ENCODE measurements around the gene ELL2. TPM values are rescaled to one million over a fixed set of nuclear protein-coding genes. Genes with fewer than 3 reads are reported as not detected.
"Not testable (repeated sequence)": the region's sequence is repeated elsewhere in the genome, so short reads cannot be mapped to it uniquely, and the experiment has no call there.

ELL2 gene
- polyA plus RNA-seq, 2 donors = 29.1 to 39.6 TPM

DNA sequence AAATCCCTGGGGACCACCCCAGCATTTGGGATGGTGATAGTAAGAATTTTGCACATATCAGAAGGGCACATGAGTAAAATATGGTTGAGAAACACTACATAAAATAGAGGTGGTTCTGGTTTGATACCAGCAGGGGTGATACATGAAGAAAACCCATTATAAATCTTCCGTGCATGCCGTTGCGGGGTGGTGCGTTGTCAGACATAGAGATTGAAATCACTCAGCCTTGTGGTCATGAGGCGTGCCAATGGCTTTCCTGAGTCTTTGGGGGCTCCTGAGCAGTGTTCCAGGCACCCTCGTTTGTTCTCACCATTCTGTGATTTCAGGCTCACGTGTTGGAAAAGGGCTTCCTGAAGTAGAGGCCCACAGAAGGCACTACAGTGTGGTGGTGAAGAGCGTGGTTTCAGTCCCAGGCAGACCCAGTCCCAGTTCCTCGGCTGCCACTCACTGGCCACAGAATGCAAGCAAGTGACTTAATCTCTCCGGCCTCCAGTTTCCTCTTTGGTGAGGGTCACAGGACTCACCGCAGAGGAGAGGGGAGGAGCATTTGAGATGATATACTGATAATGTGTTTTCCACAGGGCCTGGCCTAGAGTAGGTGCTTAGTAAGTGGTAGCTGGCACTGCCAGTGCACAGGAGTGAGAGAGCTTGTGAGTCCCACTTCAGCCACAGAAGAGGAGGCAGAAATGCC lies 118.7 kb downstream of the ELL2 start:
- Histone ChIP-seq H3K4me1 (ENCODE audit: control insufficient read depth in 2 of 2, insufficient read depth in 2 of 2, low read length in 1 of 2) (no peaks in the 10 kb centered on the region), H3K4me3 (ENCODE audit: low read depth in 1 of 2, low read length in 2 of 2) (no peak overlapping the region), H3K27ac (ENCODE audit: low read depth in 2 of 2, low read length in 1 of 2) (peak overlapping the region in 1 of 2 donors; percentile 1), H3K9me3 (ENCODE audit: control insufficient read depth in 2 of 2, insufficient read depth in 1 of 2, low read depth in 1 of 2, low read length in 1 of 2) (no peaks in the 10 kb centered on the region), H3K36me3 (ENCODE audit: control insufficient read depth in 2 of 2, insufficient read depth in 2 of 2, low read length in 1 of 2) (no peaks in the 10 kb centered on the region), H3K27me3 (ENCODE audit: control insufficient read depth in 1 of 2, insufficient read depth in 2 of 2, low read length in 2 of 2) (no peaks in the 10 kb centered on the region)
- 69 to 70% methylated on average over 11 of the region's 11 CpGs for WGBS, 2 donors

DNA sequence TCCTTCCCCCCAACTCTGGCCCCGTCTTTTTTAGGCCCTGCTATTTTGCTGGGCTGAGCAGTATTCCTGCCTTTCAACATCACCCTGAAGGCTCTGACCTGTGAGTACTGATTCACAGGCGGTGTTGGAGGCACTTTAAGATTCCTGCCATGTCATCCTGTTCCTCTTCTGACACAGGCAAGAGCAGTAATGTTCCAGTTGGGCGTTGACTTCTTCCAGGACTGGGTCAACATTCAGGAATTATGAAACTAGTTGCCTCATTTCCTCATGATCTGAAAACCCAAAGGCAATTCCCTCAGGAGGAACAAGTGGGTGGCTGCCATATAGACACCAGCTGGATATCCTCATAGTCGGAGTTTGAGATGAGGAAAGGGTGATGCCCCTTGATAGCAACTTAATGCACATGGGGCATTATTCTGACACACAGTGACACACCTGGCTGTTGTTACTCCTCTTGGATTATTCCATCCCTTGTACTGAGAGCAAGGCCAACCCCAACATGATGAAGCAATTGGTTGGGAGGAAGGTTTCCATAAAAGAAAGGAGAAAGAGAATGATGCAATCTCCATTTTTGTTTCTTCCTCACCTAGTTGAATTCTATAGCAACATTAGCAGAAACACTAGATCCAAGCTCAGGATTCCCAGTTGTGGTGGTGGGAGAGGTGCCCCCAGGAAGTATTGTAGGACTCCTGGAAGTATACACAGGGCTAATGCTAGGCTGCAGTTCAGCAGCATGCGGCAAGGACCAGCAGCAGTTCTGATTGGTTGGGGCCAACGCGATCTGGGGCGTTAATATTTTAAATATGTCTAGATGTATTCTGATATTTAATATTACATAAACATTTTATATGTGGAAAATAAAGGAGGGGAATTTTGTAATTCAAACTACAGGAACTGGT lies 119.5 kb downstream of the ELL2 start:
- Histone ChIP-seq H3K4me1 (ENCODE audit: control insufficient read depth in 2 of 2, insufficient read depth in 2 of 2, low read length in 1 of 2) (peaks cover 0 to 2% of the 10 kb centered on the region in 2 donors), H3K27ac (ENCODE audit: low read depth in 2 of 2, low read length in 1 of 2) (peak overlapping the region in 1 of 2 donors; percentile 7), H3K9me3 (ENCODE audit: control insufficient read depth in 2 of 2, insufficient read depth in 1 of 2, low read depth in 1 of 2, low read length in 1 of 2) (no peaks in the 10 kb centered on the region), H3K4me3 (ENCODE audit: low read depth in 1 of 2, low read length in 2 of 2) (no peak overlapping the region), H3K27me3 (ENCODE audit: control insufficient read depth in 1 of 2, insufficient read depth in 2 of 2, low read length in 2 of 2) (no peaks in the 10 kb centered on the region), H3K36me3 (ENCODE audit: control insufficient read depth in 2 of 2, insufficient read depth in 2 of 2, low read length in 1 of 2) (no peaks in the 10 kb centered on the region)
- WGBS, 2 donors = 84 to 88% methylated on average over 8 of the region's 8 CpGs

DNA sequence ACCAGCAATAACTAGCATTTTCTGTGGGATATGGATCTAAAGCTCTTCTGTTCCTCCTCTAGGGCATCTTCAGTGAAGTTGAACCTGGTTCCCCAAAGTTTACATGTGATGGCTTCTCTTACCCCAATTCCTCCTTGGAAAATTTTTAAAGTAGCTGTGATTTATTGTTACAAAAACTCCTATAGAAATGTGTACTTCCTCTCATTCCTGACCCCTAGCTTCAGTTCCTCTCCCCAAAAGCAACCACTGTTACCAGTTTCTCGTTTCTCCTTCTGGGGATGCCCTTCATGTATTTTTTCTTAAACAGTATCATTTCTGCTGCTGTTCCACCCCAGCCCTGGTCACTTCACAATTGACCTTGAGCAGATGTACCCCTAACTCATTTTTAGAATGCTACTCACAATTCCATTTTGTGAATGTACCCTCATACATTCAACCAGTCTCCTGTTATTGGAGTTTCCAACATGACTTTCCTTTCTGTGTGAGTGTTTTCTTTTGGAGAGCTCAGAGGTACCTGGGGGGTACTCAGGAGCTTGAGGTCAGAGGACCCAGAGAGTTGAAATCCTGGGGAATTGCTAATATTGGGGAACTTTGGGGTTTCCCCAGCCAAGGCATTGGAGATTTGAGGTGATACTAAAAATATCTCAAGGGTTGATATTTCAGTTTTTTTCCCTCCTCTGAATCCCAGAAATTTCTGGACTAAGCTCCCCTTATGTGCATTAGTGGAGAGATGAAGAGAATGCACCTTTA lies 120.5 kb downstream of the ELL2 start:
- H3K27ac ChIP-seq (ENCODE audit: low read depth in 2 of 2, low read length in 1 of 2) = no peak overlapping the region
- H3K4me3 ChIP-seq (ENCODE audit: low read depth in 1 of 2, low read length in 2 of 2) = no peak overlapping the region
- no peaks in the 10 kb centered on the region for H3K36me3 ChIP-seq (ENCODE audit: control insufficient read depth in 2 of 2, insufficient read depth in 2 of 2, low read length in 1 of 2)
- no peaks in the 10 kb centered on the region for H3K9me3 ChIP-seq (ENCODE audit: control insufficient read depth in 2 of 2, insufficient read depth in 1 of 2, low read depth in 1 of 2, low read length in 1 of 2)
- 91% methylated on average over 1 of the region's 1 CpG for WGBS, 2 donors
- no peaks in the 10 kb centered on the region for H3K27me3 ChIP-seq (ENCODE audit: control insufficient read depth in 1 of 2, insufficient read depth in 2 of 2, low read length in 2 of 2)
- peaks cover 0 to 2% of the 10 kb centered on the region in 2 donors for H3K4me1 ChIP-seq (ENCODE audit: control insufficient read depth in 2 of 2, insufficient read depth in 2 of 2, low read length in 1 of 2)

DNA sequence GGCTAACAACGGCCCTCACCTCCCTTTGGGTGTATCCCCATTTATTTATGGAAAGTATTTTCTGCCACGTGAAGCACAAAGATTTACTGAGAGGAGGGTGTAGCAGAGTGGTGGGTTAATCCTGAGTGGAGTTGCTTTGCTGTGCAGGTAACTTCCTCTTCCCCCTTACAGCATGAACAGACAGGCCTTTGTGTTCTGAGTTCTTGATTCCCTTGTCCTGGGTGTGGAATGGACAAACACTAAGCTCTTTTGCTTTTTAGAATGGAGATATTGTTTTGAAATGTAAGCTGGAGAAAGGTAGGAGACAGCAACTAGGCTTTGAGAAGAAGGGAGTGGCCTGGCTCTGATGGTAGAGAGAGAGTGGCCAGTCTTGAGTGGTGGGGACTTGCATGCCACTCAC lies 122.0 kb downstream of the ELL2 start:
- H3K36me3 ChIP-seq (ENCODE audit: control insufficient read depth in 2 of 2, insufficient read depth in 2 of 2, low read length in 1 of 2) = no peaks in the 10 kb centered on the region
- no peaks in the 10 kb centered on the region for H3K9me3 ChIP-seq (ENCODE audit: control insufficient read depth in 2 of 2, insufficient read depth in 1 of 2, low read depth in 1 of 2, low read length in 1 of 2)
- H3K4me1 ChIP-seq (ENCODE audit: control insufficient read depth in 2 of 2, insufficient read depth in 2 of 2, low read length in 1 of 2) = peaks cover 2 to 5% of the 10 kb centered on the region in 2 donors
- H3K27me3 ChIP-seq (ENCODE audit: control insufficient read depth in 1 of 2, insufficient read depth in 2 of 2, low read length in 2 of 2) = no peaks in the 10 kb centered on the region
- H3K4me3 ChIP-seq (ENCODE audit: low read depth in 1 of 2, low read length in 2 of 2) = no peak overlapping the region
- WGBS, 2 donors = 61 to 69% methylated on average over 2 of the region's 2 CpGs
- no peak overlapping the region for H3K27ac ChIP-seq (ENCODE audit: low read depth in 2 of 2, low read length in 1 of 2)

DNA sequence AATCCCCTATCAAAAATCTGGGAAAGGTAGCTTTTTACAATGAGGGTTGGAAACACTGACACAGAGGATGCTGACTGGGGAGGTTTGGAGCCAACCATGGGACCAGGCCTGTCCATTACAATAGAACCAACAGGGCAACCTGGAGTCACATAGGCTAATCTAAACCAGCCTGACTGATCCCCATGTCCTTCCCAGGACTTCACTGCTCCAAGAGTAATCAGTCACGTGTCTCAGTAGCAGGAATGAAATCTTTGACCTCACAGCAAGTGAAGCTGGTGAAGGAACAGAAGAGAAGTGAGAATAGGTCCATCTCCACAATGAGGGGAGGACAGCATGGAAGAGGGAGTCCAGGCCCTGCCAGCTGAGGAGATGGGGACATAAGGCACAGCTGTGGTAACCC lies 123.1 kb downstream of the ELL2 start:
- no peaks in the 10 kb centered on the region for H3K36me3 ChIP-seq (ENCODE audit: control insufficient read depth in 2 of 2, insufficient read depth in 2 of 2, low read length in 1 of 2)
- H3K27me3 ChIP-seq (ENCODE audit: control insufficient read depth in 1 of 2, insufficient read depth in 2 of 2, low read length in 2 of 2) = no peaks in the 10 kb centered on the region
- WGBS, 2 donors = 84 to 94% methylated on average over 1 of the region's 1 CpG
- H3K27ac ChIP-seq (ENCODE audit: low read depth in 2 of 2, low read length in 1 of 2) = no peak overlapping the region
- H3K9me3 ChIP-seq (ENCODE audit: control insufficient read depth in 2 of 2, insufficient read depth in 1 of 2, low read depth in 1 of 2, low read length in 1 of 2) = no peaks in the 10 kb centered on the region
- H3K4me3 ChIP-seq (ENCODE audit: low read depth in 1 of 2, low read length in 2 of 2) = no peak overlapping the region
- peaks cover 2 to 5% of the 10 kb centered on the region in 2 donors for H3K4me1 ChIP-seq (ENCODE audit: control insufficient read depth in 2 of 2, insufficient read depth in 2 of 2, low read length in 1 of 2)

DNA sequence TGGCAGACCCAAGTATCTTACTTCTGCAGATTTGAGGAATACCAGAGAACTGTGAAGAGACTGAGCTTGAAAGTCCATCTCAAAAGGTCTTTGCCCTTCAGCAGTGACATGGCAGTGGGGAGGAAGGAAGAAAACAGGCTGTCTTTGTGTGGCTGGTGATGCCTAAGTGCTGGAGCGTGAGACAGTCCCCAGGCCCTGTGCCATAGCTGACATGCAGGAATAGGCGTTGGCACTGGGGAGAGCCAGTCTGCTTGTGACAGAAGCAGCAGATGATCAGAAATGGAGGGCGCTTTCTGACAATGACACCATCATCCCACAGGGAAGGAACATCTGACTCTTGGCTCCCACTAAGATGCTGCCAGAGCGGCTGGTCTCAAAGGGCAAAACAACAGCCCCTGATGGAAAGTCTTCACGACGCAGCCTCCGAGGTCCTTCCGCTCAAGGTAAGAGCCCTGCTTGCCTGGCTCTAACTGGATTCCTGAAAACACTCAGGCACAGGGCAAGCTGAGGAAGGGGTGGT lies 123.6 kb downstream of the ELL2 start:
- Histone ChIP-seq H3K36me3 (ENCODE audit: control insufficient read depth in 2 of 2, insufficient read depth in 2 of 2, low read length in 1 of 2) (no peaks in the 10 kb centered on the region), H3K4me1 (ENCODE audit: control insufficient read depth in 2 of 2, insufficient read depth in 2 of 2, low read length in 1 of 2) (peaks cover 2 to 5% of the 10 kb centered on the region in 2 donors), H3K9me3 (ENCODE audit: control insufficient read depth in 2 of 2, insufficient read depth in 1 of 2, low read depth in 1 of 2, low read length in 1 of 2) (no peaks in the 10 kb centered on the region), H3K4me3 (ENCODE audit: low read depth in 1 of 2, low read length in 2 of 2) (no peak overlapping the region), H3K27me3 (ENCODE audit: control insufficient read depth in 1 of 2, insufficient read depth in 2 of 2, low read length in 2 of 2) (no peaks in the 10 kb centered on the region), H3K27ac (ENCODE audit: low read depth in 2 of 2, low read length in 1 of 2) (no peak overlapping the region)
- WGBS, 2 donors = 91 to 95% methylated on average over 8 of the region's 8 CpGs

DNA sequence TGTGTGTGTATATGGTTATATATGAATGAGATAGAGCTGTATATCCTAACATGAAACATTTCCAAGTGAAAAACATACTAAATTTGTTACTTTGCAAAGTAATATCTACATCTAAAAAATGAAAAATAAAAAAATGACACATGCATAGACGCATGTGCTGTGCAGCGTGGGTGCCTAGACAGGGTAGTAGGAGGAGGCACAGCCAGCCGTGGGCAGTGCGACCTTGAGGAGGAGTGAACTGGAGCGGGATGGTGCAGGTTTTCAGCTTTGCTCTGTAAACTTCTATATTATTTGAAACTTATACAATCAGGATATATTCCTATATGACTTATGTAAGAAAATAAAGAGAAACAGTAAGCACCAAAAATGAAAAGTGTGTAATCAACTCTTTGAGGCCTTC lies 124.2 kb downstream of the ELL2 start:
- H3K27me3 ChIP-seq (ENCODE audit: control insufficient read depth in 1 of 2, insufficient read depth in 2 of 2, low read length in 2 of 2) = no peaks in the 10 kb centered on the region
- no peak overlapping the region for H3K4me3 ChIP-seq (ENCODE audit: low read depth in 1 of 2, low read length in 2 of 2)
- no peaks in the 10 kb centered on the region for H3K36me3 ChIP-seq (ENCODE audit: control insufficient read depth in 2 of 2, insufficient read depth in 2 of 2, low read length in 1 of 2)
- no peak overlapping the region for H3K27ac ChIP-seq (ENCODE audit: low read depth in 2 of 2, low read length in 1 of 2)
- peaks cover 2 to 5% of the 10 kb centered on the region in 2 donors for H3K4me1 ChIP-seq (ENCODE audit: control insufficient read depth in 2 of 2, insufficient read depth in 2 of 2, low read length in 1 of 2)
- no peaks in the 10 kb centered on the region for H3K9me3 ChIP-seq (ENCODE audit: control insufficient read depth in 2 of 2, insufficient read depth in 1 of 2, low read depth in 1 of 2, low read length in 1 of 2)
- 97 to 98% methylated on average over 5 of the region's 5 CpGs for WGBS, 2 donors

DNA sequence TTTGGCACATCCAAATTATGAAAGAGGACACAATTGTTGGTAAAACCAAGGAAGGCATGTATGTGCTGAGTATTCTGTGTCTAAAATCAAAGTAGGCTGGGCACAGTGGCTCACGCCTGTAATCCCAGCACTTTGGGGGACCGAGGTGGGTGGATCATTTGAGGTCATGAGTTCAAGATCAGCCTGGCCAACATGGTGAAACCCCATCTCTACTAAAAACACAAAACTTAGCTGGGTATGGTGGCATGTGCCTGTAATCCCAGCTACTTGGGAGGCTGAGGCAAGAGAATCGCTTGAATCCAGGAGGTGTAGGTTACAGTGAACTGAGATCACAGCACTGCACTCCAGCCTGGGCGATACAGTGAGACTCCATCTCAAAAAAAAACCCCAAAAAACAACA lies 124.7 kb downstream of the ELL2 start:
- not testable (repeated sequence) for H3K27me3 ChIP-seq (ENCODE audit: control insufficient read depth in 1 of 2, insufficient read depth in 2 of 2, low read length in 2 of 2); H3K4me3 ChIP-seq (ENCODE audit: low read depth in 1 of 2, low read length in 2 of 2)

DNA sequence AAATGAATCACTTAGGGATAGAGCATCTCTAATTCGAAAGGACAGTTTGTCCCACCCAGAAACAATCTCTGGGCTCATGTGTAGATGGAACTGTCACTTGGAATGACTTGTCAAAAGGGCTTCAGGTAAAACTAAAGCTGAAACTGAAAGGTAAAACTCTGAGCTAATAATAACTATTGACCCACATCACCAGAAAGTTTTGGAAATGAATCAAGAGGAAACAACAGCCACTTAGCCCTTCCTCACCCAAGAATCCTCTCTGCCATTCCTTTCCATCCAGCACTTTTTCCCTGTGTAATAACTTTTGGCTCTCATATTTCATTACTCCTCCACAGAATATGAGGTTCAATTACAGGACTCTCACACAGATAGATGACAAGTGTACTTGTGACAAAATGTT lies 125.1 kb downstream of the ELL2 start:
- H3K36me3 ChIP-seq (ENCODE audit: control insufficient read depth in 2 of 2, insufficient read depth in 2 of 2, low read length in 1 of 2) = no peaks in the 10 kb centered on the region
- no peaks in the 10 kb centered on the region for H3K9me3 ChIP-seq (ENCODE audit: control insufficient read depth in 2 of 2, insufficient read depth in 1 of 2, low read depth in 1 of 2, low read length in 1 of 2)
- H3K27me3 ChIP-seq (ENCODE audit: control insufficient read depth in 1 of 2, insufficient read depth in 2 of 2, low read length in 2 of 2) = no peaks in the 10 kb centered on the region
- 78 to 90% methylated on average over 1 of the region's 1 CpG for WGBS, 2 donors
- no peak overlapping the region for H3K27ac ChIP-seq (ENCODE audit: low read depth in 2 of 2, low read length in 1 of 2)
- H3K4me1 ChIP-seq (ENCODE audit: control insufficient read depth in 2 of 2, insufficient read depth in 2 of 2, low read length in 1 of 2) = peaks cover 4 to 5% of the 10 kb centered on the region in 2 donors
- no peak overlapping the region for H3K4me3 ChIP-seq (ENCODE audit: low read depth in 1 of 2, low read length in 2 of 2)

More for the DNA sequence above, 124.7 kb downstream of the ELL2 start:
- H3K4me1 ChIP-seq (ENCODE audit: control insufficient read depth in 2 of 2, insufficient read depth in 2 of 2, low read length in 1 of 2); H3K27ac ChIP-seq (ENCODE audit: low read depth in 2 of 2, low read length in 1 of 2); H3K36me3 ChIP-seq (ENCODE audit: control insufficient read depth in 2 of 2, insufficient read depth in 2 of 2, low read length in 1 of 2); H3K9me3 ChIP-seq (ENCODE audit: control insufficient read depth in 2 of 2, insufficient read depth in 1 of 2, low read depth in 1 of 2, low read length in 1 of 2): not testable (repeated sequence)
- 94% methylated on average over 4 of the region's 4 CpGs for WGBS, 2 donors

Data from esophagus (tissue), 2 donors.